WTC11 (cell line): ENCODE results near the gene COL4A3. TPM values are rescaled to one million over a fixed set of nuclear protein-coding genes. Genes with fewer than 3 reads are reported as not detected.

Experiments used
- ATAC-seq: fragments of 200-7000 bp; cut with Tn5 transposase; 2 replicates; pipeline ENCODE4 v1.10.0; 2021; ENCODE audit warnings: mild to moderate bottlenecking, moderate library complexity
- CTCF ChIA-PET: fragments of 300-600 bp; sonication (Branson Sonifier 250); formaldehyde crosslinking; loops from one replicate; lab custom pipeline; 2021; ENCODE audit warnings: antibody characterized with exemption; lab: Charles Lee
- POLR2A ChIA-PET: fragments of 350-600 bp; sonication (Branson Sonifier 250); formaldehyde crosslinking; loops from one replicate; lab custom pipeline; 2021; ENCODE audit warnings: antibody characterized with exemption; lab: Charles Lee
- DNase-seq: peaks from one replicate; pipeline ENCODE4 v3.0.0; 2021; ENCODE audit warnings: low spot score
- H3K27ac Mint-ChIP-seq: 2 replicates; pipeline ENCODE4 v1.8.0; 2021; ENCODE audit warnings: mixed read lengths
- H3K27me3 Mint-ChIP-seq: 2 replicates; pipeline ENCODE4 v1.8.0; 2021; ENCODE audit warnings: low read depth, mild to moderate bottlenecking, moderate library complexity, mixed read lengths
- H3K36me3 Mint-ChIP-seq: 2 replicates; pipeline ENCODE4 v1.8.0; 2021; ENCODE audit warnings: mixed read lengths
- H3K4me1 Mint-ChIP-seq: 2 replicates; pipeline ENCODE4 v1.8.0; 2022; ENCODE audit warnings: mixed read lengths
- H3K4me3 Mint-ChIP-seq: 2 replicates; pipeline ENCODE4 v1.8.0; 2021; ENCODE audit warnings: mild to moderate bottlenecking, moderate library complexity, mixed read lengths
- H3K9me3 Mint-ChIP-seq: 2 replicates; pipeline ENCODE4 v1.8.0; 2021; ENCODE audit warnings: mixed read lengths
- ARID4B ChIP-seq: sonication (generic); formaldehyde crosslinking; IDR thresholded peaks from 2 replicates; pipeline ENCODE4 v1.8.0; 2023; ENCODE audit warnings: missing genetic modification reagents, mild to moderate bottlenecking, borderline replicate concordance
- ATF1 ChIP-seq: sonication (generic); formaldehyde crosslinking; IDR thresholded peaks from 2 replicates; pipeline ENCODE4 v1.8.1; 2023; ENCODE audit warnings: mild to moderate bottlenecking, moderate library complexity, missing genetic modification reagents
- FOXP1 ChIP-seq: sonication (generic); formaldehyde crosslinking; IDR thresholded peaks from 2 replicates; pipeline ENCODE4 v1.8.0; 2022; ENCODE audit warnings: missing genetic modification reagents, mild to moderate bottlenecking, moderate library complexity, borderline replicate concordance
- FOXP4 ChIP-seq: sonication (generic); formaldehyde crosslinking; IDR thresholded peaks from 2 replicates; pipeline ENCODE4 v1.8.0; 2022; ENCODE audit warnings: mild to moderate bottlenecking, missing genetic modification reagents
- HMGA2 ChIP-seq: fragments of 250-450 bp; sonication (Bioruptor Pico); IDR thresholded peaks from 2 replicates; pipeline ENCODE4 v1.4.0; 2021; ENCODE audit warnings: mild to moderate bottlenecking, moderate library complexity
- JAZF1 ChIP-seq: fragments of 250-450 bp; sonication (Bioruptor Pico); IDR thresholded peaks from 2 replicates; pipeline ENCODE4 v1.9.0; 2021; ENCODE audit warnings: moderate library complexity, mild to moderate bottlenecking, inconsistent platforms
- NR1H2 ChIP-seq: sonication (generic); formaldehyde crosslinking; IDR thresholded peaks from 2 replicates; pipeline ENCODE4 v1.9.0; 2021; ENCODE audit warnings: mild to moderate bottlenecking, moderate library complexity, missing genetic modification reagents
- OVOL2 ChIP-seq: fragments of 250-450 bp; sonication (Bioruptor Pico); IDR thresholded peaks from 2 replicates; pipeline ENCODE4 v1.9.0; 2021; ENCODE audit warnings: mild to moderate bottlenecking, borderline replicate concordance
- SMAD4 ChIP-seq: sonication (generic); formaldehyde crosslinking; IDR thresholded peaks from 2 replicates; pipeline ENCODE4 v1.8.0; 2022; ENCODE audit warnings: mild to moderate bottlenecking, missing genetic modification reagents
- USF2 ChIP-seq: sonication (generic); formaldehyde crosslinking; IDR thresholded peaks from 2 replicates; pipeline ENCODE4 v1.8.1; 2023; ENCODE audit warnings: mild to moderate bottlenecking, missing genetic modification reagents, moderate library complexity
- ZNF396 ChIP-seq: fragments of 250-450 bp; sonication (Bioruptor Pico); IDR thresholded peaks from 2 replicates; pipeline ENCODE4 v1.8.0; 2021; ENCODE audit warnings: mild to moderate bottlenecking, moderate library complexity, borderline replicate concordance
- total RNA-seq: library from RNA; stranded (reverse); gene quantifications from 3 replicates; pipeline ENCODE4 v1.2.3, GENCODE V29; 2021
- TF ChIP-seq, protein P1 (sequence below): sonication (generic); formaldehyde crosslinking; IDR thresholded peaks from 2 replicates; pipeline ENCODE4 v1.8.1; 2023; ENCODE audit warnings: mild to moderate bottlenecking, missing genetic modification reagents
- TF ChIP-seq, protein P2 (sequence below): fragments of 250-450 bp; sonication (Bioruptor Pico); IDR thresholded peaks from 2 replicates; pipeline ENCODE4 v1.9.0; 2021; ENCODE audit warnings: mild to moderate bottlenecking
- TF ChIP-seq, protein P3 (sequence below): sonication (generic); formaldehyde crosslinking; IDR thresholded peaks from 2 replicates; pipeline ENCODE4 v1.8.1; 2022; ENCODE audit warnings: low read depth, mild to moderate bottlenecking, moderate library complexity, missing genetic modification reagents, borderline replicate concordance

Gene COL4A3
- total RNA-seq, 1 experiment from 2014 or later = 0.90 TPM

- DNase-seq (no peak), ATAC-seq (no peak)
- H3K36me3 Mint-ChIP-seq = no peaks in the 10 kb centered on the region
- H3K9me3 Mint-ChIP-seq = peaks cover 5% of the 10 kb centered on the region; the same call in 1 of the 2 replicates
- H3K4me1 Mint-ChIP-seq = peaks cover 23% of the 10 kb centered on the region
- H3K27ac Mint-ChIP-seq = no peak overlapping the region
- ChIA-PET POLR2A (no interaction called here), CTCF (no interaction called here)
- no peak for TF ChIP-seq USF2 (CRISPR knock-in tag)
- no peak for TF ChIP-seq ZNF396 (CRISPR knock-in tag)
- TF ChIP-seq, protein P1, sequence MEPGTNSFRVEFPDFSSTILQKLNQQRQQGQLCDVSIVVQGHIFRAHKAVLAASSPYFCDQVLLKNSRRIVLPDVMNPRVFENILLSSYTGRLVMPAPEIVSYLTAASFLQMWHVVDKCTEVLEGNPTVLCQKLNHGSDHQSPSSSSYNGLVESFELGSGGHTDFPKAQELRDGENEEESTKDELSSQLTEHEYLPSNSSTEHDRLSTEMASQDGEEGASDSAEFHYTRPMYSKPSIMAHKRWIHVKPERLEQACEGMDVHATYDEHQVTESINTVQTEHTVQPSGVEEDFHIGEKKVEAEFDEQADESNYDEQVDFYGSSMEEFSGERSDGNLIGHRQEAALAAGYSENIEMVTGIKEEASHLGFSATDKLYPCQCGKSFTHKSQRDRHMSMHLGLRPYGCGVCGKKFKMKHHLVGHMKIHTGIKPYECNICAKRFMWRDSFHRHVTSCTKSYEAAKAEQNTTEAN = no peak
- no peak for TF ChIP-seq ATF1 (CRISPR knock-in tag)
- no peak overlapping the region for H3K4me3 Mint-ChIP-seq
- H3K27me3 Mint-ChIP-seq = peaks cover 49% of the 10 kb centered on the region
These were observed 2.5 kb upstream of the COL4A3 start for GRCh38 chr2:227161947-227162346.

DNA sequence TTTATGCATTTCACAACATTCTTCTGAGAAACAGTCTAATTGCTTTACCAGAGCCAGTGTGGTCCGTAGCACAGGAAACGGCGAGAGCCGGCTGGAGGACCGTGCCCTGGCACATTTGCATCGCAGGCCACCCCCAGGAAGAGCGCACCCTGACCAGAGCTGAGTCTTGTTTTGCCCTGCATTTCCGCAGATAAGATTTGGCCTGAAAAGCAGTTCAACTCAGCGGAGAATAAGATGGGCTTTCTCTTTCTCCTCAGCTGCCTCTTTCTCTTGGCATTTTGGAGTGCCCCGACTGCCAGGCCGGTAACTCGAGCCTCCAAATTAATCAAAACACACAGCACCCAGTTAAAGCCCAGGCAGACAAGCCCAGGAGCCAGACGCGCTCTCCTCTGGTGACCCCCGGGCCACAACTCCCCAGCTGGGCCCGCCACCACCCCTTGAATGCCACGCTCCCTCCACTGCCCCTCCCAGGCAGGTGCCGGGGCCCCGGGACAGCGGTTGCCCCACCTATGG lies 883 bp upstream of the COL4A3 start:
- H3K9me3 Mint-ChIP-seq = peaks cover 5% of the 10 kb centered on the region; the same call in 1 of the 2 replicates
- H3K27me3 Mint-ChIP-seq = peaks cover 49% of the 10 kb centered on the region
- peaks cover 23% of the 10 kb centered on the region for H3K4me1 Mint-ChIP-seq
- peak; percentile 17 for DNase-seq
- no peaks in the 10 kb centered on the region for H3K36me3 Mint-ChIP-seq
- no peak for TF ChIP-seq FOXP4
- no peak for TF ChIP-seq NR1H2 (CRISPR knock-in tag)
- no peak for TF ChIP-seq SMAD4
- TF ChIP-seq FOXP1 (CRISPR knock-in tag) = no peak
- no peak for TF ChIP-seq JAZF1 (CRISPR knock-in tag)
- TF ChIP-seq, protein P2, sequence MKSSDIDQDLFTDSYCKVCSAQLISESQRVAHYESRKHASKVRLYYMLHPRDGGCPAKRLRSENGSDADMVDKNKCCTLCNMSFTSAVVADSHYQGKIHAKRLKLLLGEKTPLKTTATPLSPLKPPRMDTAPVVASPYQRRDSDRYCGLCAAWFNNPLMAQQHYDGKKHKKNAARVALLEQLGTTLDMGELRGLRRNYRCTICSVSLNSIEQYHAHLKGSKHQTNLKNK (CRISPR knock-in tag) = no peak
- no peak for TF ChIP-seq ARID4B (CRISPR knock-in tag)
- TF ChIP-seq HMGA2 (CRISPR knock-in tag) = no peak
- TF ChIP-seq OVOL2 (CRISPR knock-in tag) = no peak
- TF ChIP-seq, protein P3, sequence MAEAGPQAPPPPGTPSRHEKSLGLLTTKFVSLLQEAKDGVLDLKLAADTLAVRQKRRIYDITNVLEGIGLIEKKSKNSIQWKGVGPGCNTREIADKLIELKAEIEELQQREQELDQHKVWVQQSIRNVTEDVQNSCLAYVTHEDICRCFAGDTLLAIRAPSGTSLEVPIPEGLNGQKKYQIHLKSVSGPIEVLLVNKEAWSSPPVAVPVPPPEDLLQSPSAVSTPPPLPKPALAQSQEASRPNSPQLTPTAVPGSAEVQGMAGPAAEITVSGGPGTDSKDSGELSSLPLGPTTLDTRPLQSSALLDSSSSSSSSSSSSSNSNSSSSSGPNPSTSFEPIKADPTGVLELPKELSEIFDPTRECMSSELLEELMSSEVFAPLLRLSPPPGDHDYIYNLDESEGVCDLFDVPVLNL (CRISPR knock-in tag) = no peak
- ChIA-PET POLR2A (no interaction called here), CTCF (interaction anchor here (1.4 kb wide), 1 partner anchor 75 kb away, joined by 9 read pairs; no protein-coding TSS in a partner anchor)
- H3K4me3 Mint-ChIP-seq = peak overlapping the region; percentile 77
- ATAC-seq = peak; percentile 44
- no peak overlapping the region for H3K27ac Mint-ChIP-seq
